H1 (cell line): ENCODE results near the gene RIMBP2. TPM values are rescaled to one million over a fixed set of nuclear protein-coding genes. Genes with fewer than 3 reads are reported as not detected.

ENCODE experiments used
- CTCF ChIA-PET: fragments of 300-600 bp; sonication (Branson Sonifier 250); formaldehyde crosslinking; loops from one replicate; lab custom pipeline; 2021; ENCODE audit not compliant: partially characterized antibody; lab: Charles Lee
- POLR2A ChIA-PET: fragments of 300-600 bp; sonication (Branson Sonifier 250); formaldehyde crosslinking; loops from one replicate; lab custom pipeline; 2021; ENCODE audit warnings: inconsistent platforms; ENCODE audit not compliant: partially characterized antibody; lab: Charles Lee
- DNase-seq, 2 experiments: peaks; one replicate each; pipeline versions ENCODE4 v3.0.0 to v3.0.0-alpha.2; 2010 to 2022; ENCODE audit warnings: low spot score in 2 of 2, low read depth in 1 of 2, mixed read lengths in 1 of 2
- FAIRE-seq: peaks from 2 replicates; lab custom pipeline; 2011; peaks lifted over from hg19 to GRCh38; lab: Jason Lieb, UNC
- H2AFZ ChIP-seq: 2 replicates; pipeline ENCODE4 v1.8.1; 2012; ENCODE audit warnings: low read length, inconsistent platforms
- H2AK5ac ChIP-seq: 2 replicates; pipeline ENCODE4 v1.6.1; 2013; ENCODE audit warnings: low read depth, low read length
- H2BK120ac ChIP-seq: replicated peaks from 2 replicates; pipeline ENCODE3; 2013; ENCODE audit warnings: low read depth, low read length, inconsistent platforms
- H2BK12ac ChIP-seq: 2 replicates; pipeline ENCODE4 v1.6.1; 2013; ENCODE audit warnings: low read depth, low read length
- H2BK15ac ChIP-seq: 2 replicates; pipeline ENCODE4 v1.6.1; 2013; ENCODE audit warnings: low read length
- H2BK20ac ChIP-seq: 2 replicates; pipeline ENCODE4 v1.6.1; 2013; ENCODE audit warnings: low read length
- H2BK5ac ChIP-seq: 2 replicates; pipeline ENCODE4 v1.6.1; 2013; ENCODE audit warnings: low read depth, low read length
- H3K14ac ChIP-seq: 2 replicates; pipeline ENCODE4 v1.6.1; 2013; ENCODE audit warnings: inconsistent platforms; ENCODE audit not compliant: insufficient read length
- H3K18ac ChIP-seq: 2 replicates; pipeline ENCODE4 v1.6.1; 2013; ENCODE audit warnings: low read length; ENCODE audit errors: extremely low read depth
- H3K23ac ChIP-seq: 2 replicates; pipeline ENCODE4 v1.6.1; 2013; ENCODE audit warnings: inconsistent platforms; ENCODE audit not compliant: insufficient read length
- H3K23me2 ChIP-seq: 2 replicates; pipeline ENCODE4 v1.6.1; 2013; ENCODE audit warnings: low read depth, low read length
- H3K27ac ChIP-seq: 2 replicates; pipeline ENCODE4 v1.6.1; 2011; ENCODE audit warnings: low read depth, low read length, inconsistent platforms
- H3K27me3 ChIP-seq, 4 experiments: replicated peaks in 1 of 4; 1 replicate in 1 of 4; 2 replicates in 3 of 4; pipeline versions ENCODE4 v1.6.1 to v1.8.1; 2011 to 2013; ENCODE audit warnings: low read length in 3 of 4, mild to moderate bottlenecking in 3 of 4, inconsistent platforms in 2 of 4, mixed read lengths in 2 of 4, moderate library complexity in 1 of 4; ENCODE audit not compliant: control insufficient read depth in 3 of 4, insufficient read depth in 3 of 4; ENCODE audit errors: extremely low read depth in 1 of 4
- H3K36me3 ChIP-seq, 4 experiments: 2 replicates each; pipeline versions ENCODE4 v1.6.1 to v1.8.1; 2011 to 2013; ENCODE audit warnings: mild to moderate bottlenecking in 4 of 4, low read length in 3 of 4, moderate library complexity in 2 of 4, control low read depth in 1 of 4, inconsistent platforms in 1 of 4; ENCODE audit not compliant: insufficient read depth in 4 of 4, control insufficient read depth in 2 of 4
- H3K4ac ChIP-seq: replicated peaks from 2 replicates; pipeline ENCODE3; 2013; ENCODE audit warnings: low read length, low read depth, mixed read lengths, inconsistent platforms; ENCODE audit not compliant: insufficient read length
- H3K4me1 ChIP-seq, 4 experiments: replicated peaks in 1 of 4; 1 replicate in 1 of 4; 2 replicates in 3 of 4; pipeline versions ENCODE4 v1.6.1 to v1.8.1; 2011 to 2013; ENCODE audit warnings: low read length in 3 of 4, inconsistent platforms in 2 of 4, mixed read lengths in 1 of 4; ENCODE audit not compliant: insufficient read depth in 4 of 4, control insufficient read depth in 3 of 4
- H3K4me2 ChIP-seq, 2 experiments: 2 replicates each; pipeline versions ENCODE4 v1.6.1 to v1.8.1; 2011 to 2013; ENCODE audit warnings: low read depth in 2 of 2, low read length in 2 of 2, control low read depth in 1 of 2, inconsistent platforms in 1 of 2, mild to moderate bottlenecking in 1 of 2; ENCODE audit not compliant: insufficient read depth in 1 of 2
- H3K4me3 ChIP-seq, 4 experiments: fragments of 200-600, 300-600 bp in 1 of 4; sonication (generic), shearing (Covaris generic), sonication (Bioruptor Twin) in 1 of 4; 2 replicates each; pipeline versions ENCODE4 v1.5.1 to v1.8.1; 2011 to 2016; ENCODE audit warnings: low read length in 4 of 4, low read depth in 3 of 4, control low read depth in 2 of 4, inconsistent platforms in 2 of 4, mild to moderate bottlenecking in 2 of 4, mixed read lengths in 1 of 4, moderate library complexity in 1 of 4; ENCODE audit not compliant: insufficient read depth in 2 of 4; ENCODE audit errors: extremely low read depth in 1 of 4
- H3K56ac ChIP-seq: replicated peaks from 2 replicates; pipeline ENCODE3; 2013; ENCODE audit warnings: low read depth, mild to moderate bottlenecking, mixed read lengths, low read length, inconsistent platforms; ENCODE audit not compliant: insufficient read length
- H3K79me1 ChIP-seq: 2 replicates; pipeline ENCODE4 v1.6.1; 2013; ENCODE audit warnings: low read depth, low read length, control low read depth
- H3K79me2 ChIP-seq, 2 experiments: 2 replicates each; pipeline versions ENCODE4 v1.6.1 to v1.8.1; 2012 to 2013; ENCODE audit warnings: low read length in 2 of 2, mild to moderate bottlenecking in 2 of 2, inconsistent platforms in 1 of 2; ENCODE audit not compliant: insufficient read depth in 2 of 2, control insufficient read depth in 1 of 2
- H3K9ac ChIP-seq, 4 experiments: replicated peaks in 1 of 4; 1 replicate in 1 of 4; 2 replicates in 3 of 4; pipeline versions ENCODE4 v1.6.1 to v1.8.1; 2011 to 2013; ENCODE audit warnings: low read depth in 3 of 4, low read length in 3 of 4, control low read depth in 2 of 4, mild to moderate bottlenecking in 2 of 4, moderate library complexity in 2 of 4, inconsistent platforms in 1 of 4; ENCODE audit errors: extremely low read depth in 1 of 4
- H3K9me3 ChIP-seq, 2 experiments: 2 replicates each; pipeline versions ENCODE4 v1.6.1 to v1.8.1; 2012 to 2013; ENCODE audit warnings: mild to moderate bottlenecking in 2 of 2, moderate library complexity in 2 of 2, control low read depth in 1 of 2, inconsistent platforms in 1 of 2, low read depth in 1 of 2, low read length in 1 of 2, mixed read lengths in 1 of 2; ENCODE audit not compliant: insufficient read depth in 2 of 2
- H4K20me1 ChIP-seq, 2 experiments: replicated peaks in 1 of 2; 2 replicates each; pipeline versions ENCODE3 to v1.8.1; 2011 to 2013; ENCODE audit warnings: inconsistent platforms in 2 of 2, low read length in 2 of 2, mild to moderate bottlenecking in 1 of 2; ENCODE audit not compliant: insufficient read depth in 2 of 2, control insufficient read depth in 1 of 2
- H4K5ac ChIP-seq: 2 replicates; pipeline ENCODE4 v1.6.1; 2013; ENCODE audit warnings: low read length, low read depth, mixed read lengths, inconsistent platforms; ENCODE audit not compliant: insufficient read length
- H4K8ac ChIP-seq: 2 replicates; pipeline ENCODE4 v1.8.0; 2013; ENCODE audit warnings: mild to moderate bottlenecking, moderate library complexity, low read length, inconsistent platforms; ENCODE audit not compliant: insufficient read depth; ENCODE audit errors: extremely low read depth
- H4K91ac ChIP-seq: replicated peaks from 2 replicates; pipeline ENCODE3; 2013; ENCODE audit warnings: low read length, mixed read lengths, inconsistent platforms; ENCODE audit not compliant: insufficient read length
- CREB1 ChIP-seq: IDR thresholded peaks from 2 replicates; pipeline ENCODE4 v1.6.1; 2012; ENCODE audit warnings: inconsistent platforms
- EGR1 ChIP-seq: IDR thresholded peaks from 2 replicates; pipeline ENCODE4 v1.6.1; 2011; ENCODE audit warnings: low read depth, low read length, borderline replicate concordance
- HDAC2 ChIP-seq, 2 experiments: fragments of 300-600 bp in 1 of 2; sonication (generic) in 1 of 2; IDR thresholded peaks; 2 replicates each; pipeline ENCODE4 v1.6.1; 2011 to 2012; ENCODE audit warnings: low read depth in 2 of 2, low read length in 2 of 2, mild to moderate bottlenecking in 2 of 2, moderate library complexity in 2 of 2, borderline replicate concordance in 1 of 2, inconsistent platforms in 1 of 2
- KDM1A ChIP-seq: fragments of 200-600, 300-600 bp; sonication (generic); IDR thresholded peaks from 2 replicates; pipeline ENCODE4 v1.7.1; 2016; ENCODE audit warnings: mild to moderate bottlenecking, low read length, borderline replicate concordance
- KDM5A ChIP-seq: fragments of 200-600 bp; IDR thresholded peaks from 2 replicates; pipeline ENCODE4 v1.7.1; 2012; ENCODE audit warnings: mild to moderate bottlenecking, low read length, inconsistent platforms, mixed read lengths
- NRF1 ChIP-seq: IDR thresholded peaks from 2 replicates; pipeline ENCODE4 v1.6.1; 2011; ENCODE audit warnings: mild to moderate bottlenecking, low read depth, low read length, improper control_type of control experiment
- PHF8 ChIP-seq: fragments of 200-600 bp; sonication (generic); conservative IDR thresholded peaks from 2 replicates; pipeline ENCODE4 v1.7.1; 2012; ENCODE audit warnings: low read depth, mild to moderate bottlenecking, inconsistent platforms, low read length, moderate library complexity
- POLR2AphosphoS5 ChIP-seq: IDR thresholded peaks from 2 replicates; pipeline ENCODE4 v1.6.1; 2011; ENCODE audit warnings: low read depth, low read length
- RNF2 ChIP-seq: fragments of 200-900, 300-1000 bp; sonication (generic); IDR thresholded peaks from 2 replicates; pipeline ENCODE4 v1.7.1; 2016; ENCODE audit warnings: borderline replicate concordance, low read depth, mild to moderate bottlenecking, antibody characterized with exemption, low read length; ENCODE audit not compliant: poor library complexity, severe bottlenecking; ENCODE audit errors: missing control alignments
- SP1 ChIP-seq: IDR thresholded peaks from 2 replicates; pipeline ENCODE4 v1.6.1; 2011; ENCODE audit warnings: low read depth, low read length
- TAF1 ChIP-seq: IDR thresholded peaks from 2 replicates; pipeline ENCODE4 v1.6.1; 2011; ENCODE audit warnings: mild to moderate bottlenecking, low read depth, low read length
- TBP ChIP-seq: IDR thresholded peaks from 2 replicates; pipeline ENCODE4 v1.6.1; 2011; ENCODE audit warnings: low read depth, low read length, improper control_type of control experiment
- TCF12 ChIP-seq: IDR thresholded peaks from 2 replicates; pipeline ENCODE4 v1.6.1; 2011; ENCODE audit warnings: low read depth, mild to moderate bottlenecking, low read length
- TEAD4 ChIP-seq: IDR thresholded peaks from 2 replicates; pipeline ENCODE4 v1.6.1; 2012; ENCODE audit warnings: low read depth, low read length, inconsistent platforms, mixed read lengths
- WGBS, 2 experiments: shearing (Covaris generic) in 1 of 2; methylation state at CpG; one replicate each; pipeline versions ENCODE4 v1.1.6 to v1.1.7; 2013 to 2015; ENCODE audit warnings: low lambda C conversion rate in 2 of 2, mixed read lengths in 2 of 2, inconsistent platforms in 1 of 2, low coverage in 1 of 2, missing lambda C conversion rate in 1 of 2; ENCODE audit not compliant: insufficient replicate concordance in 2 of 2, insufficient coverage in 1 of 2, insufficient read length in 1 of 2; ENCODE audit errors: extremely low coverage in 1 of 2, missing lambda C conversion rate in 1 of 2; 5-methylcytosine and 5-hydroxymethylcytosine counted together
- polyA plus RNA-seq, 7 experiments: library from polyadenylated mRNA; depleted of rRNA in 3 of 7; stranded (reverse) in 5 of 7; unstranded in 2 of 7; fragments of >200 nt in 5 of 7; fragments of 200-250 nt in 2 of 7; gene quantifications; 1 replicate in 5 of 7; 2 replicates in 1 of 7; 4 replicates in 1 of 7; pipeline versions ENCODE4 v1.2.1 to v1.2.3, GENCODE V29; 2011 to 2013; ENCODE audit warnings: missing spikeins in 2 of 7, mixed read lengths in 2 of 7
- total RNA-seq: library from RNA; stranded (reverse); fragmentation: NEBNext Ultra II Directional; extraction: Animal tissue kit (Norgen Biotek cat#: 25700); gene quantifications from 2 replicates; pipeline ENCODE4 v1.2.1, GENCODE V29; 2021

RIMBP2 gene
- total and polyA plus RNA-seq, 2 of the 8 experiments (the other 6 are each of a cell fraction or from before 2014, with no cell fraction given) = 0.18 to 0.65 TPM

DNA sequence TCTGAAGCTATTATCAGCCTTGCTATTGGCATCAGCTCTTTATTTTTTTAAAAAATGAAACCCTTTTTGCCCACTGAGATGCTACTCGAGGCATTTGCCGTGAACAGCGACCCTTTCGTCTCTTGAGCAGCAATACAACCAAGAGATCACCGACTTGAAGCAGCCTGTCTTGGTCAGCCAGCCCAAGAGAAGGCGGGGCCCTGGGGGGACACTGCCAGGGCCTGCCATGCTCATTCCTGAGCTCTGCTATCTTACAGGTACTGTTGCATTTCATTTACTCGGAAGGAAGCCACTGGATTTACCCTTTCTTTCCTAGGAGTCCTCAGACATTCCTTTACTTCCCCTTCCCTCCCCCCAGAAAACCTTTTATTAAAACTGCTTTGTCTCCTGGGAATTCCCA is 361.7 kb downstream of the RIMBP2 start:
- no peak overlapping the region for H4K5ac ChIP-seq
- H4K8ac ChIP-seq = no peak overlapping the region
- no peak overlapping the region for H3K4ac ChIP-seq
- H3K4me2 ChIP-seq = no peak overlapping the region
- WGBS, 2 experiments = 73% methylated on average over 7 of the region's 7 CpGs; no CpG with 5 or more reads in 1 of the 2 experiments
- no peak overlapping the region for H2BK120ac ChIP-seq
- no peaks in the 10 kb centered on the region for H3K36me3 ChIP-seq
- no peak overlapping the region for H3K14ac ChIP-seq
- H2BK15ac ChIP-seq = no peak overlapping the region
- FAIRE-seq (no peak), DNase-seq (no peak)
- no peaks in the 10 kb centered on the region for H3K9me3 ChIP-seq
- H3K27ac ChIP-seq = no peak overlapping the region
- H3K23me2 ChIP-seq = no peaks in the 10 kb centered on the region; the same call in 1 of the 2 replicates
- no peak overlapping the region for H2BK20ac ChIP-seq
- H3K4me1 ChIP-seq = no peaks in the 10 kb centered on the region
- H3K4me3 ChIP-seq = no peak overlapping the region
- no peak for TF ChIP-seq TCF12
- no peak for TF ChIP-seq SP1
- TF ChIP-seq PHF8 = no peak
- no peak for TF ChIP-seq TBP
- no peak for TF ChIP-seq POLR2AphosphoS5
- no peak for TF ChIP-seq NRF1
- TF ChIP-seq KDM1A = no peak
- TF ChIP-seq RNF2 = no peak
- no peak for TF ChIP-seq EGR1
- no peak for TF ChIP-seq TEAD4
- no peak for TF ChIP-seq HDAC2 (IDR thresholded peaks at IDR 0.05; ENCODE audit: borderline replicate concordance in 1 of 2, low read depth in 2 of 2, low read length in 2 of 2)
- no peak for TF ChIP-seq CREB1
- TF ChIP-seq KDM5A = no peak
- TF ChIP-seq TAF1 = no peak
- TF ChIP-seq, all 59 proteins: peak for 0
- no peaks in the 10 kb centered on the region; a peak in 1 of 7 replicates for H3K27me3 ChIP-seq
- no peak overlapping the region for H2BK12ac ChIP-seq
- H2AFZ ChIP-seq = no peak overlapping the region
- H3K79me2 ChIP-seq = no peaks in the 10 kb centered on the region
- CTCF ChIA-PET = interaction anchor here (0.9 kb wide), 1 partner anchor 18 kb away, joined by 3 read pairs; no protein-coding TSS in a partner anchor
- H2AK5ac ChIP-seq = no peak overlapping the region
- H3K9ac ChIP-seq = no peak overlapping the region
- H3K18ac ChIP-seq = no peak overlapping the region
- H4K91ac ChIP-seq = no peak overlapping the region
- H2BK5ac ChIP-seq = no peak overlapping the region
- H3K79me1 ChIP-seq = no peaks in the 10 kb centered on the region
- H3K23ac ChIP-seq = no peak overlapping the region
- no peak overlapping the region for H3K56ac ChIP-seq
- POLR2A ChIA-PET = no interaction called here
- peaks cover 0 to 2% of the 10 kb centered on the region in 2 experiments for H4K20me1 ChIP-seq
